Measurements from ENCODE around the gene E2F8.

The E2F8 gene

DNA sequence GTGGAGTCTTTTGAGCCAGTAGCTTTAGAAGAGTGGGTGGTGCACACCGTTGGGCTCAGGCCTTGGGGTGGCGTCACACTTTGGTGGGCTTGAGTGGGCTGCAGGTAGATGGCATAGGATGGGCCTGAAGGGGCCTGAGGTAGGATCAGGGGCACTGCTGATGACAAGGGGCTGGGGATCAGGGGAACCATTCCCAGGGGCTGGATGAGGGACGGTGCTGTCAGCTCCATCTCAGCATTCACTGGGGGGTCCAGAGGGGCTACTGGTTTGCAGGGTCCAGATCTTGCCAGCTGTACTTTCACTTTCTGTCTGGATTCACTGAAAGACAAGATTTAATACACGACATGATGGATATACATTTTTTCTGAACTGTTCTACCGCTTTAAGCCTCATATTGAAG, 11.1 kb downstream of the E2F8 start:
- no peaks in the 10 kb centered on the region for H3K4me1 ChIP-seq (ENCODE audit: control insufficient read depth, insufficient read depth, low read depth, low read length)
- peaks cover 0 to 4% of the 10 kb centered on the region in 2 experiments for H3K36me3 ChIP-seq (ENCODE audit: control insufficient read depth in 1 of 2, insufficient read depth in 2 of 2, low read depth in 1 of 2, low read length in 2 of 2)
- H2BK15ac ChIP-seq (ENCODE audit: low read depth, poor library complexity, severe bottlenecking), result no peak overlapping the region
- H3K4ac ChIP-seq (ENCODE audit: low read depth in 1 of 2, low read length in 2 of 2), result no peak overlapping the region
- H3K27ac ChIP-seq (ENCODE audit: low read length, poor library complexity, severe bottlenecking), result no peak overlapping the region
- no peak overlapping the region for H3K4me3 ChIP-seq (ENCODE audit: insufficient read depth in 1 of 2, low read depth in 1 of 2, low read length in 2 of 2)
- no peak overlapping the region for H3K9ac ChIP-seq (ENCODE audit: low read length)
- no peak overlapping the region for H2BK12ac ChIP-seq (ENCODE audit: low read length in 2 of 2)
- peak overlapping the region; percentile 7 for H4K8ac ChIP-seq (ENCODE audit: low read length)
- no peak overlapping the region for H3K23ac ChIP-seq (ENCODE audit: low read length in 2 of 2)
- DNase-seq, result no peak
- H2BK5ac ChIP-seq (ENCODE audit: low read depth, low read length, poor library complexity, severe bottlenecking), result no peak overlapping the region
- H3K27me3 ChIP-seq (ENCODE audit: control insufficient read depth in 1 of 2, insufficient read depth in 1 of 2, low read length in 2 of 2), result no peaks in the 10 kb centered on the region
- no peak overlapping the region for H3K14ac ChIP-seq (ENCODE audit: low read length in 2 of 2)
- H2AFZ ChIP-seq (ENCODE audit: low read depth, low read length), result no peak overlapping the region
- H2AK5ac ChIP-seq (ENCODE audit: low read length, severe bottlenecking), result no peak overlapping the region
- no peaks in the 10 kb centered on the region for H3K79me1 ChIP-seq (replicated peaks; ENCODE audit: low read length, poor library complexity, severe bottlenecking)
- no peak overlapping the region for H4K91ac ChIP-seq (ENCODE audit: low read length)
- no peaks in the 10 kb centered on the region for H3K9me3 ChIP-seq (ENCODE audit: control insufficient read depth, low read length)
- H3K18ac ChIP-seq (ENCODE audit: low read depth in 1 of 2, low read length in 2 of 2), result peak overlapping the region in 1 of 2 experiments; percentile 60
- H2BK120ac ChIP-seq (ENCODE audit: low read depth, low read length), result no peak overlapping the region
- H3K4me2 ChIP-seq (ENCODE audit: low read length, poor library complexity, severe bottlenecking), result no peak overlapping the region
- 98% methylated on average over 5 of the region's 5 CpGs for WGBS

DNA sequence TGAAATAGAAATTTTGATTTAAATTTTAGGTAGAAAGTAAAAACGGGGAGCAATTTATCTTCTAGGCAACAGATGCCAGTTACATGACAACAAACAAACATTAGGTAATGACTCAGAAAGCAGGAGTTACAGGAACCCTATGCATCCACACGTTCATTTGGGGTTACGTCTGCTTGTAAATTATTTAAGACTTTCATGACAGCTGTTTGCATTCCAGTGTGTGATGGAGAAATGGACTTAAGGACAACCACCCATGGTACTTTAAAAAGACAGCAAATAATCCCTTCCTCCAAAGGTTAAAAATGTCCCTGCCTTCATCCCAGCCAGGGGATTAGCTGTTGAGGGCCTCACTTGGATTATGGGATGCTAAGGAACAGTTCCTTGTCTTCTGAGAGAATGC, 11.8 kb downstream of the E2F8 start:
- no peaks in the 10 kb centered on the region for H3K27me3 ChIP-seq (ENCODE audit: control insufficient read depth in 1 of 2, insufficient read depth in 1 of 2, low read length in 2 of 2)
- no peak overlapping the region for H2AK5ac ChIP-seq (ENCODE audit: low read length, severe bottlenecking)
- peak; percentile 41 for DNase-seq
- no peaks in the 10 kb centered on the region for H3K4me1 ChIP-seq (ENCODE audit: control insufficient read depth, insufficient read depth, low read depth, low read length)
- H3K18ac ChIP-seq (ENCODE audit: low read depth in 1 of 2, low read length in 2 of 2), result no peak overlapping the region
- H3K4ac ChIP-seq (ENCODE audit: low read depth in 1 of 2, low read length in 2 of 2), result no peak overlapping the region
- no peak overlapping the region for H3K4me3 ChIP-seq (ENCODE audit: insufficient read depth in 1 of 2, low read depth in 1 of 2, low read length in 2 of 2)
- no peak overlapping the region for H4K8ac ChIP-seq (ENCODE audit: low read length)
- no peak overlapping the region for H2BK120ac ChIP-seq (ENCODE audit: low read depth, low read length)
- H2AFZ ChIP-seq (ENCODE audit: low read depth, low read length), result no peak overlapping the region
- no peak overlapping the region for H2BK5ac ChIP-seq (ENCODE audit: low read depth, low read length, poor library complexity, severe bottlenecking)
- no peak overlapping the region for H3K4me2 ChIP-seq (ENCODE audit: low read length, poor library complexity, severe bottlenecking)
- H3K9ac ChIP-seq (ENCODE audit: low read length), result no peak overlapping the region
- H3K9me3 ChIP-seq (ENCODE audit: control insufficient read depth, low read length), result no peaks in the 10 kb centered on the region
- H2BK12ac ChIP-seq (ENCODE audit: low read length in 2 of 2), result no peak overlapping the region
- peaks cover 0 to 4% of the 10 kb centered on the region in 2 experiments for H3K36me3 ChIP-seq (ENCODE audit: control insufficient read depth in 1 of 2, insufficient read depth in 2 of 2, low read depth in 1 of 2, low read length in 2 of 2)
- no peak overlapping the region for H4K91ac ChIP-seq (ENCODE audit: low read length)
- no peak overlapping the region for H3K27ac ChIP-seq (ENCODE audit: low read length, poor library complexity, severe bottlenecking)
- 40% methylated on average over 1 of the region's 3 CpGs for WGBS
- no peaks in the 10 kb centered on the region for H3K79me1 ChIP-seq (replicated peaks; ENCODE audit: low read length, poor library complexity, severe bottlenecking)
- no peak overlapping the region for H3K23ac ChIP-seq (ENCODE audit: low read length in 2 of 2)
- H3K14ac ChIP-seq (ENCODE audit: low read length in 2 of 2), result no peak overlapping the region
- no peak overlapping the region for H2BK15ac ChIP-seq (ENCODE audit: low read depth, poor library complexity, severe bottlenecking)

DNA sequence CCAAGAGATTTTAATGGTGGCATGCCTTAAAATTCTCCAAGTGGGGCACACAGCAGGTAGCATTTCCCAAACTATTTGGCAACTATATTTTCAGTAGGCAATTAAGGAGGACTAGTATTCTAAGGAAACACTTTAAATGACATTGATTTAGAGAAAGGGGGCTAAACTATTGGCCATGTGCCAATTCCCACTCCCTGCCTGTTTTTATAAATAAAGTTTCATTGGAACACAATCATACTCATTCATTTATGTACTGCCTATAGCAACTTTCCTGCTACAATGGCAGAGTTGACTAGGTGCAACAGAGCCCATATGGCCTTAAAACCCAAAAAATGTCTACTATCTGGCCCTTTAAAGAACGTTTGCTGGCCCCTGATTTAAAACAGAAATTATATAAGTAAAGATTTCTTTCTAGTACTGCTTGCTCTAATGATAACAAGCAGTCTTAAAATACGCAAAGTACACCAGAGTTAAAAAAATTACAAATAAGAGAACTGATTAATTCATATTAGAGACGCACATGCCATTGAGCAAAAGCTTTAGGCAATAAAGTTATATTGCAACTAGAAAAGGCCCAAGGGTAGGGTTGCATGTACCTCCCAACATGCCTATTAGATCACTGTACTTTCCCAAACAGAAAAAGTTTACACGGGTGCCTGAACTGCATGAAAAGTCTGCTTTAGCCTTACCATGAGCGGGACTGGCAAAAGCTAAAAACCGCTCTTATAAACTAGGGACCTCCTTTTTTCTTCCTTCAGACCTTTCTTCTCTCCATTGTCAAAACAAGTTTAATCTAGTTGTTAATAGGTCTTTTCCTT, 14.2 kb downstream of the E2F8 start:
- no peak for DNase-seq
- no peaks in the 10 kb centered on the region for H3K9me3 ChIP-seq (ENCODE audit: control insufficient read depth, low read length)
- no peak overlapping the region for H2BK12ac ChIP-seq (ENCODE audit: low read length in 2 of 2)
- no peak overlapping the region for H3K4me2 ChIP-seq (ENCODE audit: low read length, poor library complexity, severe bottlenecking)
- no peak overlapping the region for H3K4me3 ChIP-seq (ENCODE audit: insufficient read depth in 1 of 2, low read depth in 1 of 2, low read length in 2 of 2)
- no peak overlapping the region for H3K27ac ChIP-seq (ENCODE audit: low read length, poor library complexity, severe bottlenecking)
- no peak overlapping the region for H3K23ac ChIP-seq (ENCODE audit: low read length in 2 of 2)
- no peak overlapping the region for H2BK120ac ChIP-seq (ENCODE audit: low read depth, low read length)
- no peaks in the 10 kb centered on the region for H3K4me1 ChIP-seq (ENCODE audit: control insufficient read depth, insufficient read depth, low read depth, low read length)
- peaks cover 0 to 7% of the 10 kb centered on the region in 2 experiments for H3K36me3 ChIP-seq (ENCODE audit: control insufficient read depth in 1 of 2, insufficient read depth in 2 of 2, low read depth in 1 of 2, low read length in 2 of 2)
- no peak overlapping the region for H3K4ac ChIP-seq (ENCODE audit: low read depth in 1 of 2, low read length in 2 of 2)
- no peak overlapping the region for H2AFZ ChIP-seq (ENCODE audit: low read depth, low read length)
- H4K8ac ChIP-seq (ENCODE audit: low read length), result no peak overlapping the region
- H3K79me1 ChIP-seq (replicated peaks; ENCODE audit: low read length, poor library complexity, severe bottlenecking), result no peaks in the 10 kb centered on the region
- 97% methylated on average over 4 of the region's 6 CpGs for WGBS
- no peak overlapping the region for H2BK15ac ChIP-seq (ENCODE audit: low read depth, poor library complexity, severe bottlenecking)
- H3K18ac ChIP-seq (ENCODE audit: low read depth in 1 of 2, low read length in 2 of 2), result no peak overlapping the region
- H3K9ac ChIP-seq (ENCODE audit: low read length), result no peak overlapping the region
- no peak overlapping the region for H2AK5ac ChIP-seq (ENCODE audit: low read length, severe bottlenecking)
- no peak overlapping the region for H2BK5ac ChIP-seq (ENCODE audit: low read depth, low read length, poor library complexity, severe bottlenecking)
- no peak overlapping the region for H4K91ac ChIP-seq (ENCODE audit: low read length)
- no peak overlapping the region for H3K14ac ChIP-seq (ENCODE audit: low read length in 2 of 2)
- H3K27me3 ChIP-seq (ENCODE audit: control insufficient read depth in 1 of 2, insufficient read depth in 1 of 2, low read length in 2 of 2), result no peaks in the 10 kb centered on the region

DNA sequence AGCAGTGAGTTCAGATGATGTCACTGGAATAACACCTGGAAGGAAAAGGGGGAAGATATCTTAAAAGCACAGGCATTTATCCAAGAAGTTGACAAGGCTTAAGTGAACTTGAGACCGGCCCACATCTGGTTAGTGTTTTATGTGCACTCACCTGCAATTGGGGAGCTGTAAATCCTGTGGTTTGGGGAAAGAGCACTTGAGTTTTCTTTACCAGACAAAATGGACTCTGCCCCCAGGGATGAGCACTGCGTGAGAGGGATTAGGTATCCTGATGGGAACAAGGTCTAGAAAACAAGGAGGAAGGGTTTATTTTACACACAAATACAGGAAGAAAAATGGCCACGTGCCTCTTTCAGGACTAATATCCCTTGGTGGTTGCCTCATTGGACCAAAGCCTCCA, 15.2 kb downstream of the E2F8 start:
- no peak overlapping the region for H2AFZ ChIP-seq (ENCODE audit: low read depth, low read length)
- H4K91ac ChIP-seq (ENCODE audit: low read length), result no peak overlapping the region
- H2BK120ac ChIP-seq (ENCODE audit: low read depth, low read length), result no peak overlapping the region
- no peak overlapping the region for H3K14ac ChIP-seq (ENCODE audit: low read length in 2 of 2)
- H3K9me3 ChIP-seq (ENCODE audit: control insufficient read depth, low read length), result no peaks in the 10 kb centered on the region
- no peak overlapping the region for H3K23ac ChIP-seq (ENCODE audit: low read length in 2 of 2)
- H3K4me2 ChIP-seq (ENCODE audit: low read length, poor library complexity, severe bottlenecking), result no peak overlapping the region
- H2BK5ac ChIP-seq (ENCODE audit: low read depth, low read length, poor library complexity, severe bottlenecking), result no peak overlapping the region
- H3K18ac ChIP-seq (ENCODE audit: low read depth in 1 of 2, low read length in 2 of 2), result no peak overlapping the region
- no peaks in the 10 kb centered on the region for H3K27me3 ChIP-seq (ENCODE audit: control insufficient read depth in 1 of 2, insufficient read depth in 1 of 2, low read length in 2 of 2)
- DNase-seq, result no peak
- peaks cover 0 to 7% of the 10 kb centered on the region in 2 experiments for H3K36me3 ChIP-seq (ENCODE audit: control insufficient read depth in 1 of 2, insufficient read depth in 2 of 2, low read depth in 1 of 2, low read length in 2 of 2)
- H3K4me3 ChIP-seq (ENCODE audit: insufficient read depth in 1 of 2, low read depth in 1 of 2, low read length in 2 of 2), result no peak overlapping the region
- no peak overlapping the region for H4K8ac ChIP-seq (ENCODE audit: low read length)
- H3K27ac ChIP-seq (ENCODE audit: low read length, poor library complexity, severe bottlenecking), result no peak overlapping the region
- H3K4ac ChIP-seq (ENCODE audit: low read depth in 1 of 2, low read length in 2 of 2), result no peak overlapping the region
- no peak overlapping the region for H2BK12ac ChIP-seq (ENCODE audit: low read length in 2 of 2)
- H3K79me1 ChIP-seq (replicated peaks; ENCODE audit: low read length, poor library complexity, severe bottlenecking), result no peaks in the 10 kb centered on the region
- WGBS, result 99% methylated on average over 3 of the region's 3 CpGs
- H2AK5ac ChIP-seq (ENCODE audit: low read length, severe bottlenecking), result no peak overlapping the region
- H2BK15ac ChIP-seq (ENCODE audit: low read depth, poor library complexity, severe bottlenecking), result no peak overlapping the region
- no peaks in the 10 kb centered on the region for H3K4me1 ChIP-seq (ENCODE audit: control insufficient read depth, insufficient read depth, low read depth, low read length)
- no peak overlapping the region for H3K9ac ChIP-seq (ENCODE audit: low read length)
